Neuronal stem cell (in vitro differentiated cells): Measurements from ENCODE around the gene UGT1A10.
A peak's percentile ranks its signal among the peaks of the same experiment; 100 is the strongest.

Source experiments
- DNase-seq: peaks from one replicate; pipeline ENCODE4 v3.0.0-alpha.2; 2013; ENCODE audit warnings: low spot score
- H2AFZ ChIP-seq: one replicate; pipeline ENCODE4 v1.6.1; 2013; ENCODE audit warnings: mild to moderate bottlenecking, low read length, inconsistent platforms
- H2AK5ac ChIP-seq: 2 replicates; pipeline ENCODE4 v1.6.1; 2013; ENCODE audit warnings: low read depth, mild to moderate bottlenecking, inconsistent platforms, low read length, moderate library complexity, mixed read lengths
- H2BK120ac ChIP-seq: 2 replicates; pipeline ENCODE4 v1.6.1; 2013; ENCODE audit warnings: low read depth, mild to moderate bottlenecking, inconsistent platforms, low read length, moderate library complexity, mixed read lengths
- H2BK12ac ChIP-seq: one replicate; pipeline ENCODE4 v1.6.1; 2013; ENCODE audit warnings: low read length, inconsistent platforms
- H2BK15ac ChIP-seq: 2 replicates; pipeline ENCODE4 v1.6.1; 2013; ENCODE audit warnings: mild to moderate bottlenecking, low read length, inconsistent platforms, mixed read lengths
- H2BK5ac ChIP-seq: one replicate; pipeline ENCODE4 v1.6.1; 2013; ENCODE audit warnings: inconsistent platforms, mild to moderate bottlenecking, low read length, moderate library complexity
- H3K14ac ChIP-seq: one replicate; pipeline ENCODE4 v1.6.1; 2013; ENCODE audit warnings: low read length, inconsistent platforms
- H3K18ac ChIP-seq: 2 replicates; pipeline ENCODE4 v1.6.1; 2013; ENCODE audit warnings: low read length, inconsistent platforms
- H3K23ac ChIP-seq: 2 replicates; pipeline ENCODE4 v1.6.1; 2013; ENCODE audit warnings: low read depth, mild to moderate bottlenecking, mixed read lengths, low read length, inconsistent platforms; ENCODE audit not compliant: poor library complexity
- H3K27ac ChIP-seq: replicated peaks from 3 replicates; pipeline ENCODE4 v1.5.1; 2013; ENCODE audit warnings: low read length, inconsistent platforms
- H3K27me3 ChIP-seq, 3 experiments: 2 replicates each; pipeline ENCODE4 v1.6.1; 2013; ENCODE audit warnings: low read length in 3 of 3, mild to moderate bottlenecking in 2 of 3, inconsistent platforms in 1 of 3, low read depth in 1 of 3, mixed read lengths in 1 of 3, moderate library complexity in 1 of 3; ENCODE audit not compliant: control insufficient read depth in 3 of 3, insufficient read depth in 3 of 3
- H3K36me3 ChIP-seq, 2 donors: replicated peaks in 1 of 2; 2 replicates each; pipeline ENCODE4 v1.6.1; 2013; ENCODE audit warnings: low read length in 2 of 2; ENCODE audit not compliant: control insufficient read depth in 2 of 2, insufficient read depth in 2 of 2
- H3K4ac ChIP-seq: 2 replicates; pipeline ENCODE4 v1.6.1; 2013; ENCODE audit warnings: inconsistent platforms, mild to moderate bottlenecking, low read length, moderate library complexity
- H3K4me1 ChIP-seq, 2 donors: 1 replicate in 1 of 2; 2 replicates in 1 of 2; pipeline ENCODE4 v1.6.1; 2013; ENCODE audit warnings: low read length in 2 of 2, low read depth in 1 of 2; ENCODE audit not compliant: control insufficient read depth in 2 of 2, insufficient read depth in 1 of 2
- H3K4me2 ChIP-seq: one replicate; pipeline ENCODE4 v1.6.1; 2013; ENCODE audit warnings: mild to moderate bottlenecking, low read length, inconsistent platforms; ENCODE audit not compliant: insufficient read depth, poor library complexity, severe bottlenecking
- H3K4me3 ChIP-seq, 2 donors: 2 replicates each; pipeline ENCODE4 v1.5.1; 2013; ENCODE audit warnings: low read length in 2 of 2, mild to moderate bottlenecking in 2 of 2, inconsistent platforms in 1 of 2, moderate library complexity in 1 of 2
- H3K79me1 ChIP-seq: one replicate; pipeline ENCODE4 v1.6.1; 2013; ENCODE audit warnings: low read depth, mild to moderate bottlenecking, inconsistent platforms, low read length, moderate library complexity
- H3K9ac ChIP-seq: one replicate; pipeline ENCODE4 v1.6.1; 2013; ENCODE audit warnings: mild to moderate bottlenecking, low read depth, low read length, inconsistent platforms; ENCODE audit not compliant: poor library complexity
- H3K9me3 ChIP-seq, 2 donors: replicated peaks in 1 of 2; 2 replicates each; pipeline versions ENCODE3 to v1.6.1; 2013; ENCODE audit warnings: low read length in 2 of 2, mild to moderate bottlenecking in 2 of 2, inconsistent platforms in 1 of 2, low read depth in 1 of 2, mixed read lengths in 1 of 2, moderate library complexity in 1 of 2; ENCODE audit not compliant: control insufficient read depth in 2 of 2, insufficient read depth in 1 of 2
- H4K8ac ChIP-seq: one replicate; pipeline ENCODE4 v1.6.1; 2013; ENCODE audit warnings: low read depth, mild to moderate bottlenecking, inconsistent platforms, low read length, moderate library complexity
- H4K91ac ChIP-seq: one replicate; pipeline ENCODE4 v1.6.1; 2013; ENCODE audit warnings: low read length, low read depth, mild to moderate bottlenecking, inconsistent platforms; ENCODE audit not compliant: poor library complexity
- WGBS, 2 donors: extraction: QIAGEN DNeasy Blood & Tissue Kit; methylation state at CpG; one replicate each; pipeline ENCODE4 v1.1.7; 2013; ENCODE audit warnings: missing lambda C conversion rate in 2 of 2, mixed read lengths in 1 of 2; ENCODE audit not compliant: insufficient read length in 2 of 2, insufficient replicate concordance in 1 of 2; ENCODE audit errors: extremely low coverage in 2 of 2; 5-methylcytosine and 5-hydroxymethylcytosine counted together

UGT1A10 gene

GRCh38 chr2:233773854-233774253 is 137.6 kb downstream of the UGT1A10 start:
- Histone ChIP-seq H3K4me3 (no peak overlapping the region), H4K8ac (no peak overlapping the region), H3K23ac (no peak overlapping the region)

GRCh38 chr2:233775414-233775813 is 139.2 kb downstream of the UGT1A10 start:
- Histone ChIP-seq H3K79me1 (no peaks in the 10 kb centered on the region), H3K14ac (no peak overlapping the region), H3K9me3 (peaks cover 4 to 6% of the 10 kb centered on the region in 2 donors), H2AK5ac (no peak overlapping the region), H3K4ac (no peak overlapping the region), H3K4me3 (no peak overlapping the region), H3K4me1 (no peaks in the 10 kb centered on the region), H3K9ac (no peak overlapping the region), H3K36me3 (no peaks in the 10 kb centered on the region), H3K27me3 (peaks cover 0 to 2% (median 0%) of the 10 kb centered on the region in 3 experiments), H3K4me2 (no peak overlapping the region), H4K91ac (no peak overlapping the region), H2BK15ac (no peak overlapping the region), H3K23ac (no peak overlapping the region), H2BK120ac (no peak overlapping the region), H3K18ac (no peak overlapping the region), H2AFZ (no peak overlapping the region), H2BK5ac (no peak overlapping the region), H2BK12ac (no peak overlapping the region), H4K8ac (no peak overlapping the region), H3K27ac (no peak overlapping the region)
- no peak for DNase-seq
- WGBS, 2 donors: no CpG with 5 or more reads among the region's 6 CpGs

More at GRCh38 chr2:233773854-233774253, 137.6 kb downstream of the UGT1A10 start:
- no peak overlapping the region for H3K14ac ChIP-seq
- no peak overlapping the region for H4K91ac ChIP-seq
- no CpG with 5 or more reads among the region's 5 CpGs for WGBS, 2 donors
- H3K9me3 ChIP-seq: peaks cover 4 to 14% of the 10 kb centered on the region in 2 donors
- no peak overlapping the region for H3K4ac ChIP-seq
- no peak overlapping the region for H3K4me2 ChIP-seq
- H3K27me3 ChIP-seq: no peaks in the 10 kb centered on the region
- no peak overlapping the region for H2AFZ ChIP-seq
- no peak overlapping the region for H3K18ac ChIP-seq
- no peak overlapping the region for H3K9ac ChIP-seq
- no peak overlapping the region for H2BK120ac ChIP-seq
- no peak for DNase-seq
- H3K79me1 ChIP-seq: no peaks in the 10 kb centered on the region
- no peak overlapping the region for H2BK12ac ChIP-seq
- no peak overlapping the region for H2BK15ac ChIP-seq
- H3K4me1 ChIP-seq: no peaks in the 10 kb centered on the region
- no peak overlapping the region for H2BK5ac ChIP-seq
- no peaks in the 10 kb centered on the region for H3K36me3 ChIP-seq
- no peak overlapping the region for H3K27ac ChIP-seq
- no peak overlapping the region for H2AK5ac ChIP-seq

- H2BK120ac ChIP-seq: no peak within 1 kb of the TSS
- no peak within 1 kb of the TSS for H2BK12ac ChIP-seq
- H3K9me3 ChIP-seq: peaks cover 4 to 6% of the 10 kb centered on the region in 2 donors
- H2AFZ ChIP-seq: no peak within 1 kb of the TSS
- H3K4me1 ChIP-seq: no peaks in the 10 kb centered on the region
- H3K14ac ChIP-seq: no peak within 1 kb of the TSS
- H3K9ac ChIP-seq: no peak within 1 kb of the TSS
- H3K27ac ChIP-seq: no peak within 1 kb of the TSS
- H3K4ac ChIP-seq: no peak within 1 kb of the TSS
- H3K79me1 ChIP-seq: no peaks in the 10 kb centered on the region
- no peak within 1 kb of the TSS for H2BK15ac ChIP-seq
- no peak within 1 kb of the TSS for H3K18ac ChIP-seq
- H4K91ac ChIP-seq: no peak within 1 kb of the TSS
- H3K36me3 ChIP-seq: no peaks in the 10 kb centered on the region
- H3K27me3 ChIP-seq: peaks cover 0 to 2% (median 0%) of the 10 kb centered on the region in 3 experiments
- no peak within 1 kb of the TSS for H2BK5ac ChIP-seq
- no peak for DNase-seq
- H4K8ac ChIP-seq: peak within 1 kb of the TSS; percentile 26
- no CpG with 5 or more reads among the region's 2 CpGs for WGBS, 2 donors
- no peak within 1 kb of the TSS for H3K4me3 ChIP-seq
- H3K23ac ChIP-seq: no peak within 1 kb of the TSS
- H3K4me2 ChIP-seq: no peak within 1 kb of the TSS
- H2AK5ac ChIP-seq: no peak within 1 kb of the TSS
Measured at GRCh38 chr2:233778030-233778429, 141.8 kb downstream of the UGT1A10 start, which contains the start of gene MROH2A. Gene MROH2A (plus strand): TSS chr2:233778330. CDS start chr2:233779359, 1,029 bp downstream.

- no peaks in the 10 kb centered on the region for H3K36me3 ChIP-seq
- H2BK120ac ChIP-seq: no peak overlapping the region
- no peaks in the 10 kb centered on the region for H3K79me1 ChIP-seq
- peak overlapping the region in 1 of 2 donors; percentile 62 for H3K4me3 ChIP-seq
- peaks cover 4 to 6% of the 10 kb centered on the region in 2 donors for H3K9me3 ChIP-seq
- no peak overlapping the region for H2BK15ac ChIP-seq
- no peak overlapping the region for H2AK5ac ChIP-seq
- no peak overlapping the region for H2BK12ac ChIP-seq
- peaks cover 0 to 2% (median 0%) of the 10 kb centered on the region in 3 experiments for H3K27me3 ChIP-seq
- no peak overlapping the region for H4K91ac ChIP-seq
- peak overlapping the region; percentile 55 for H3K9ac ChIP-seq
- H3K23ac ChIP-seq: no peak overlapping the region
- H4K8ac ChIP-seq: no peak overlapping the region
- no peak overlapping the region for H3K14ac ChIP-seq
- no peak overlapping the region for H3K18ac ChIP-seq
- H3K4me1 ChIP-seq: no peaks in the 10 kb centered on the region
- H3K4ac ChIP-seq: no peak overlapping the region
- H2AFZ ChIP-seq: no peak overlapping the region
- no peak overlapping the region for H3K27ac ChIP-seq
- no peak overlapping the region for H3K4me2 ChIP-seq
- no CpG with 5 or more reads among the region's 4 CpGs for WGBS, 2 donors
- no peak for DNase-seq
- H2BK5ac ChIP-seq: no peak overlapping the region
Measured at GRCh38 chr2:233779722-233780121, 143.5 kb downstream of the UGT1A10 start.
